ENCODE measurements around the gene CSNK1A1.
"Not testable (repeated sequence)": the region's sequence is repeated elsewhere in the genome, so short reads cannot be mapped to it uniquely, and the experiment has no call there.

The CSNK1A1 gene

GRCh38 chr5:149490599-149491485 lies 60.4 kb downstream of the CSNK1A1 start:
- no peak for DNase-seq (ENCODE audit: low spot score)

GRCh38 chr5:149489605-149490037 lies 61.6 kb downstream of the CSNK1A1 start:
- DNase-seq (ENCODE audit: low spot score) = no peak

- no peak for DNase-seq (ENCODE audit: low spot score)
These were observed 62.5 kb downstream of the CSNK1A1 start for GRCh38 chr5:149488645-149489306.

- no peak for DNase-seq (ENCODE audit: low spot score)
These were observed 63.6 kb downstream of the CSNK1A1 start for GRCh38 chr5:149487672-149488071.

GRCh38 chr5:149486726-149487635 lies 64.3 kb downstream of the CSNK1A1 start:
- DNase-seq (ENCODE audit: low spot score) = no peak

GRCh38 chr5:149485655-149486615 lies 65.3 kb downstream of the CSNK1A1 start:
- no peak for DNase-seq (ENCODE audit: low spot score)

- no peak for DNase-seq (ENCODE audit: low spot score)
These were observed 69.8 kb downstream of the CSNK1A1 start for GRCh38 chr5:149481485-149481884.

GRCh38 chr5:149478761-149479160 lies 72.5 kb downstream of the CSNK1A1 start:
- no peak for DNase-seq (ENCODE audit: low spot score)

GRCh38 chr5:149475777-149476176 lies 75.5 kb downstream of the CSNK1A1 start:
- no peak for DNase-seq (ENCODE audit: low spot score)

- no peak for DNase-seq (ENCODE audit: low spot score)
These were observed 77.0 kb downstream of the CSNK1A1 start for GRCh38 chr5:149474198-149474597.

- no peak for DNase-seq (ENCODE audit: low spot score)
These were observed 77.8 kb downstream of the CSNK1A1 start for GRCh38 chr5:149473441-149473840.

GRCh38 chr5:149472399-149472798 lies 78.8 kb downstream of the CSNK1A1 start:
- no peak for DNase-seq (ENCODE audit: low spot score)

- DNase-seq (ENCODE audit: low spot score) = no peak
These were observed 79.6 kb downstream of the CSNK1A1 start for GRCh38 chr5:149471406-149472183.

GRCh38 chr5:149470942-149471341 lies 80.3 kb downstream of the CSNK1A1 start:
- no peak for DNase-seq (ENCODE audit: low spot score)

GRCh38 chr5:149466457-149466972 lies 84.7 kb downstream of the CSNK1A1 start:
- DNase-seq (ENCODE audit: low spot score) = no peak

- DNase-seq (ENCODE audit: low spot score) = no peak
These were observed 86.3 kb downstream of the CSNK1A1 start for GRCh38 chr5:149464796-149465489.

- not testable (repeated sequence) for DNase-seq (ENCODE audit: low spot score)
These were observed 89.3 kb downstream of the CSNK1A1 start for GRCh38 chr5:149461907-149462306.

GRCh38 chr5:149459891-149460290 lies 91.3 kb downstream of the CSNK1A1 start:
- DNase-seq (ENCODE audit: low spot score) = no peak

GRCh38 chr5:149457393-149457763 lies 93.9 kb downstream of the CSNK1A1 start:
- DNase-seq (ENCODE audit: low spot score) = no peak
